BE2C (cell line): ENCODE measurements around the gene ZMYND12.

Experiments
- DNase-seq: peaks from one replicate; pipeline ENCODE4 v3.0.0-alpha.2; 2020
- H3K27me3 ChIP-seq: fragments of 250-450 bp; sonication (Bioruptor Pico); 2 replicates; pipeline ENCODE4 v1.5.1; 2020; ENCODE audit warnings: mild to moderate bottlenecking
- H3K36me3 ChIP-seq: fragments of 250-450 bp; sonication (Bioruptor Pico); 2 replicates; pipeline ENCODE4 v1.5.1; 2020; ENCODE audit warnings: mild to moderate bottlenecking
- H3K4me1 ChIP-seq: fragments of 250-450 bp; sonication (Bioruptor Pico); 2 replicates; pipeline ENCODE4 v1.5.1; 2020
- H3K4me3 ChIP-seq: 2 replicates; pipeline ENCODE4 v1.5.1; 2011; ENCODE audit warnings: low read depth, low read length
- H3K9me3 ChIP-seq: fragments of 250-450 bp; sonication (Bioruptor Pico); 2 replicates; pipeline ENCODE4 v1.5.1; 2020
- TF ChIP-seq, protein P1 (sequence below): IDR thresholded peaks from 2 replicates; pipeline ENCODE4 v1.5.1; 2012; ENCODE audit warnings: mild to moderate bottlenecking, low read depth, low read length

ZMYND12 gene

DNA sequence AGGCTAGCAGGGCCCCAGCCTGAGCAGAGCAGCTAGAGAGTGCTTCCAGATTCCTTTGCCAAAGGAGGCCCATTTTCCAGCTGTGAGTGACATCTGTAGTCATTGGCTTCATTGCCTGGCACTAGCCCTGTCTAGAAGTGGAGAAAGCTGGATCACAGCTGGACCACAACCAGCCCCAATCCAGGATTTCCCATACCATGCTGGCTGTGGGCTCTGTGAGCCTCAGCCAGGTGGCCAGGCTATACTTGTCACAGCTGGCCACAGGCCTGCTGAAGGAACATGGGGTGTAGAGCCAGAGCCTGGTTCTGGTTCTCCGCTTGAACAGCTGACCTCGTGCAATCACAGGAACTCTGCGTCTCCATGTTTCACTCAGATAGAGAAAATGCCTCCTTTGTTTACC lies 38.7 kb downstream of the ZMYND12 start:
- Histone ChIP-seq H3K4me1 (no peaks in the 10 kb centered on the region; the same call in 1 of the 2 replicates), H3K27me3 (no peaks in the 10 kb centered on the region), H3K36me3 (no peaks in the 10 kb centered on the region), H3K4me3 (no peak overlapping the region), H3K9me3 (no peaks in the 10 kb centered on the region)
- TF ChIP-seq, protein P1, sequence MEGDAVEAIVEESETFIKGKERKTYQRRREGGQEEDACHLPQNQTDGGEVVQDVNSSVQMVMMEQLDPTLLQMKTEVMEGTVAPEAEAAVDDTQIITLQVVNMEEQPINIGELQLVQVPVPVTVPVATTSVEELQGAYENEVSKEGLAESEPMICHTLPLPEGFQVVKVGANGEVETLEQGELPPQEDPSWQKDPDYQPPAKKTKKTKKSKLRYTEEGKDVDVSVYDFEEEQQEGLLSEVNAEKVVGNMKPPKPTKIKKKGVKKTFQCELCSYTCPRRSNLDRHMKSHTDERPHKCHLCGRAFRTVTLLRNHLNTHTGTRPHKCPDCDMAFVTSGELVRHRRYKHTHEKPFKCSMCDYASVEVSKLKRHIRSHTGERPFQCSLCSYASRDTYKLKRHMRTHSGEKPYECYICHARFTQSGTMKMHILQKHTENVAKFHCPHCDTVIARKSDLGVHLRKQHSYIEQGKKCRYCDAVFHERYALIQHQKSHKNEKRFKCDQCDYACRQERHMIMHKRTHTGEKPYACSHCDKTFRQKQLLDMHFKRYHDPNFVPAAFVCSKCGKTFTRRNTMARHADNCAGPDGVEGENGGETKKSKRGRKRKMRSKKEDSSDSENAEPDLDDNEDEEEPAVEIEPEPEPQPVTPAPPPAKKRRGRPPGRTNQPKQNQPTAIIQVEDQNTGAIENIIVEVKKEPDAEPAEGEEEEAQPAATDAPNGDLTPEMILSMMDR: no peak
- DNase-seq: no peak

DNA sequence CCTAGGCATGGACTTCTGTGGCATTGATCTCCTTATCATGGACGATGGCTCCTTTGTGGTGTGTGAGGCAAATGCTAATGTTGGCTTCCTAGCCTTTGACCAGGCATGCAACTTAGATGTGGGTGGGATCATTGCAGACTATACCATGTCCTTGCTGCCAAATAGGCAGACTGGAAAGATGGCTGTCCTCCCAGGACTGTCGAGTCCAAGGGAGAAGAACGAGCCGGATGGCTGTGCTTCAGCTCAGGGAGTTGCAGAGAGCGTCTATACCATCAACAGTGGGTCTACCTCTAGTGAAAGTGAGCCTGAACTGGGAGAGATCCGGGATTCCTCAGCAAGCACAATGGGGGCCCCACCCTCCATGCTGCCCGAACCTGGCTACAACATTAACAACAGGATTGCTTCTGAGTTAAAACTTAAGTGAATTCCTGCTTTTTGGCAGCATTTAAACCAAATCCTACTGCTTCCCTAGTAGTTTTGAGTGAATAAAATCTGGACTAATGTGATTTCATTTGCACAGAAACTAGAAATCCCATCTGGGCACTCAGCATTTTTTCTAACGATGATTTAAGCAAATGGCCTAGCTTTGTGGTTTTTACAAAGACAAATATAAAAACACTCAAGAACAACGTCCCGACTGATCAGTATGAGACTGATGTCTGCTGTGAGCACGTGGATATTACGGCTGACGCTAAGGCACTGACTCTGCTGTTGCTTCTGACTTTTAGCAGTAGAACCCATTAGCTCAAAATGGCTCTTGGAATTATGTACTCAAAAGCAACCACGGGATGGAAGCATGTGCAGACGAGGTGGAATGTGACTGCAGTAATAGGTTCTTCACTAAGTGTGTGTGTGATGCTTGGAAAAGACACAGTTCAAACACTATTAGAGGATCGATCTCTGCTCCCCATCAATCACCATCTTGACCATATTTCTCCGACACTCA lies 41.0 kb downstream of the ZMYND12 start:
- no peaks in the 10 kb centered on the region for H3K36me3 ChIP-seq
- H3K9me3 ChIP-seq: no peaks in the 10 kb centered on the region
- no peaks in the 10 kb centered on the region for H3K4me1 ChIP-seq
- no peak for DNase-seq
- TF ChIP-seq, protein P1: no peak
- no peaks in the 10 kb centered on the region for H3K27me3 ChIP-seq
- no peak overlapping the region for H3K4me3 ChIP-seq

DNA sequence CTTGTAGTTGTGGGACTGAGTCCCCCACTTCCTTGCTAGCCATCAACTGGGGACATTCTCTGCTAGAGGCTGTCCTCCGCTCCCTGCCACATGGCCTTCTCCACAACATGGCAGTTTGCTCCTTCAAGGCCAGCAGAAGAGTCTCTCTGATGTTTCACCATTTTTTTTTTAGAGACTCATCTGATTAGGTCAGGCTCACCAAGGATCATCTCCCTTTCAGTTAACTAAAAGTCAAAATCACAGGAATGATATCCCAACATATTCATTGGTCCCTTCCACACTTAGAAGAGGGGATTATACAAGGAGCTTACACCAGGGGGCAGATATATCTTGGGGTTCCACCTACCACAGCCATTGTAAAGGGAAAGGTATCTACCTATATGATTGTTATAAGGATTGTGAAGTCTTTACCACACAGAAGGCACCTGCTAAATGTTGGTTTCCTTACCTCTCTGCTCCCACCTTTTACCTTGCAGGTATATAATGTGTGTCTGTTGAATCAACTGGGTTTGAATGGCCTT lies 51.9 kb downstream of the ZMYND12 start:
- DNase-seq: no peak
- Histone ChIP-seq H3K36me3 (no peaks in the 10 kb centered on the region), H3K9me3 (no peaks in the 10 kb centered on the region), H3K4me1 (no peaks in the 10 kb centered on the region), H3K27me3 (no peaks in the 10 kb centered on the region), H3K4me3 (no peak overlapping the region)
- TF ChIP-seq, protein P1: no peak

- TF ChIP-seq, protein P1: no peak
- DNase-seq: no peak
- H3K4me1 ChIP-seq: no peaks in the 10 kb centered on the region
Measured at GRCh38 chr1:42399315-42400100, 56.3 kb downstream of the ZMYND12 start.

DNA sequence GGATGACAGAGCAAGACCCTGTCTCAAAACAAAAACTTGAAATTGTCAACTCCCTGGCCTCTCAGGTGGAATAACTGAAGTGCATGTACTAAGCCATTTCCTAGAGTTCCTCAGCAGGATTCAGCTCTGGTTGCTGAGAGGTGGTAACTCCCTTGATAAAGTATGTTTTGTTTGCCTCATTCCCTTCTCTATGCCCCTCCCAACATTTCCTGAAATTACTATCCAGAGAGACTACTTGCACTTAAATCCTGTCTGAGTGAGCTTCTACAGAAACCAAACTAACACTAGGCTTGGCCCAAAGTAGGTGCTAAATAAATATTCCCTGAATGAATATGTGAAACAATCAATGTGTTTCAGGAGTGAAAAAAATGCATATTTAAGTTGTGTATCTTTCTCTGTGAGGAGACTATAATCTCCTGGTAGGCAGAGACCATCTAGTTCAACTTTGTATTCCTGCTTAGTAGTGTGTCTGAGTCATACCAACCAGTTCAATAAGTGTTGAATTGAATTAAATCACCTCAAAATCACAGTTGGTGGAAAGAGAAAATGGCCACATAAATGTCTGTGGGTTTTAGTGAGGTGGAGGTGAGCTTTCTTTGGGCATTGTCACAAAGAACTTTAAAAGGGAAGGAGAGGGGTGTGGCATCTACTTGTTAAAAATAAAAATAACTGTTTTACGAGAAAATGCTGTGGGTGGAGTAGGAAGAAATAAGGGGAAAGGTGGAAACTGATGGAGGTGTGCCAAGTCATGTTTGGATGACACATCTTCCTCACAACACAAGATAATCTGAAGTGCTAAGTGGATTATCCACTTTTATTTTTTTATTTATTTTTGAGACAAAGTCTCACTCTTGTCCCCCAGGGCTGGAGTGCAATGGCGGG lies 62.6 kb downstream of the ZMYND12 start:
- Histone ChIP-seq H3K36me3 (no peaks in the 10 kb centered on the region), H3K9me3 (no peaks in the 10 kb centered on the region), H3K4me1 (no peaks in the 10 kb centered on the region), H3K4me3 (no peak overlapping the region), H3K27me3 (no peaks in the 10 kb centered on the region)
- TF ChIP-seq, protein P1: no peak
- DNase-seq: no peak

More at GRCh38 chr1:42399315-42400100, 56.3 kb downstream of the ZMYND12 start:
- Histone ChIP-seq H3K9me3 (no peaks in the 10 kb centered on the region), H3K36me3 (no peaks in the 10 kb centered on the region), H3K4me3 (no peak overlapping the region), H3K27me3 (no peaks in the 10 kb centered on the region)
